Endothelial cell of umbilical vein (primary cell): ENCODE measurements around the gene TARBP1. TPM values are rescaled to one million over a fixed set of nuclear protein-coding genes. Genes with fewer than 3 reads are reported as not detected.
"Not testable (repeated sequence)": the region's sequence is repeated elsewhere in the genome, so short reads cannot be mapped to it uniquely, and the experiment has no call there.

Experiments used
- BruUV-seq: library from RNA; stranded (reverse); fragments of 400-500 nt; replicated peaks from 2 replicates; lab custom pipeline; 2021; lab: Mats Ljungman, UMichigan
- CTCF ChIA-PET: fragments of 300-600, 350-600 bp; sonication (Branson Sonifier 250); formaldehyde crosslinking; loops from one replicate; lab custom pipeline; 2021; ENCODE audit warnings: antibody characterized with exemption, inconsistent platforms; lab: Charles Lee
- POLR2A ChIA-PET: fragments of 300-600, 350-600 bp; sonication (Branson Sonifier 250); formaldehyde crosslinking; loops from one replicate; lab custom pipeline; 2021; ENCODE audit warnings: antibody characterized with exemption, inconsistent platforms; lab: Charles Lee
- DNase-seq: peaks from one replicate; pipeline ENCODE4 v3.0.0-alpha.2; 2011; ENCODE audit warnings: low read depth, low spot score
- FAIRE-seq: peaks from 2 replicates; lab custom pipeline; 2011; peaks lifted over from hg19 to GRCh38; lab: Jason Lieb, UNC
- H2AFZ ChIP-seq: 2 replicates; pipeline ENCODE4 v1.6.0; 2012; ENCODE audit warnings: low read depth, low read length, control low read depth, inconsistent platforms
- H3K27ac ChIP-seq: 2 replicates; pipeline ENCODE4 v1.5.1; 2011; ENCODE audit warnings: low read depth, mild to moderate bottlenecking, control low read depth, low read length, moderate library complexity; ENCODE audit not compliant: insufficient read depth
- H3K27me3 ChIP-seq, 2 experiments: 2 replicates each; pipeline versions ENCODE4 v1.6.0 to v1.6.1; 2011; ENCODE audit warnings: low read length in 2 of 2, mixed read lengths in 1 of 2; ENCODE audit not compliant: control insufficient read depth in 2 of 2, insufficient read depth in 2 of 2
- H3K36me3 ChIP-seq, 2 experiments: 2 replicates in 1 of 2; 3 replicates in 1 of 2; pipeline ENCODE4 v1.5.1; 2011; ENCODE audit warnings: low read length in 2 of 2, mild to moderate bottlenecking in 1 of 2, moderate library complexity in 1 of 2; ENCODE audit not compliant: control insufficient read depth in 2 of 2, insufficient read depth in 2 of 2; ENCODE audit errors: extremely low read depth in 1 of 2
- H3K4me1 ChIP-seq: 3 replicates; pipeline ENCODE4 v1.5.1; 2011; ENCODE audit warnings: mild to moderate bottlenecking, low read length; ENCODE audit not compliant: control insufficient read depth, insufficient read depth; ENCODE audit errors: extremely low read depth
- H3K4me2 ChIP-seq: 2 replicates; pipeline ENCODE4 v1.6.1; 2011; ENCODE audit warnings: low read length, control low read depth, mixed read lengths; ENCODE audit not compliant: insufficient read depth
- H3K4me3 ChIP-seq, 3 experiments: fragments of 200-600 bp in 1 of 3; sonication (generic), shearing (Covaris generic) in 1 of 3; replicated peaks in 1 of 3; 2 replicates each; pipeline ENCODE4 v1.5.1; 2011 to 2016; ENCODE audit warnings: control low read depth in 3 of 3, low read length in 3 of 3, mild to moderate bottlenecking in 2 of 3, inconsistent platforms in 1 of 3, low read depth in 1 of 3, moderate library complexity in 1 of 3; ENCODE audit not compliant: insufficient read depth in 1 of 3
- H3K79me2 ChIP-seq: 2 replicates; pipeline ENCODE4 v1.6.0; 2012; ENCODE audit warnings: low read length, inconsistent platforms; ENCODE audit not compliant: control insufficient read depth, insufficient read depth
- H3K9ac ChIP-seq: replicated peaks from 2 replicates; pipeline ENCODE3; 2011; ENCODE audit warnings: low read length, control low read depth; ENCODE audit not compliant: insufficient read depth; ENCODE audit errors: extremely low read depth
- H3K9me1 ChIP-seq: replicated peaks from 3 replicates; pipeline ENCODE4 v1.6.0; 2011; ENCODE audit warnings: mild to moderate bottlenecking, low read length; ENCODE audit not compliant: control insufficient read depth, insufficient read depth; ENCODE audit errors: extremely low read depth
- H3K9me3 ChIP-seq: replicated peaks from 2 replicates; pipeline ENCODE4 v1.5.1; 2012; ENCODE audit warnings: low read length, inconsistent platforms; ENCODE audit not compliant: control insufficient read depth, insufficient read depth
- H4K20me1 ChIP-seq: replicated peaks from 2 replicates; pipeline ENCODE3; 2011; ENCODE audit warnings: mild to moderate bottlenecking, low read length; ENCODE audit not compliant: control insufficient read depth, insufficient read depth; ENCODE audit errors: extremely low read depth
- CTCF ChIP-seq, 2 donors: IDR thresholded peaks; 1 replicate in 1 of 2; 2 replicates in 1 of 2; pipeline ENCODE4 v1.5.1; 2011; ENCODE audit warnings: low read length in 2 of 2, mild to moderate bottlenecking in 2 of 2, moderate library complexity in 2 of 2, control low read depth in 1 of 2, inconsistent platforms in 1 of 2, low read depth in 1 of 2; ENCODE audit not compliant: insufficient read depth in 1 of 2; ENCODE audit errors: extremely low read depth in 1 of 2
- JUN ChIP-seq: IDR thresholded peaks from 2 replicates; pipeline ENCODE4 v1.6.1; 2011; ENCODE audit warnings: borderline replicate concordance, low read depth; ENCODE audit not compliant: insufficient read length, insufficient read depth
- dilution Hi-C: fragments of 300-500 bp; cut with MboI; formaldehyde crosslinking; loops from one replicate; pipeline ENCODE4 v1.15.0; 2019; ENCODE audit warnings: low sequenced_read_pairs; ENCODE audit not compliant: extremely low pct_ligation_motif_present
- intact Hi-C: fragments of 100-400 bp; cut with micrococcal nuclease; formaldehyde crosslinking; loops from one replicate; pipeline ENCODE4 v1.10.0; 2022
- polyA plus RNA-seq, 4 experiments: library from polyadenylated mRNA; depleted of rRNA in 3 of 4; stranded (reverse) in 3 of 4; unstranded in 1 of 4; fragments of >200 nt; gene quantifications; 2 replicates each; pipeline versions ENCODE4 v1.2.1 to v1.2.3, GENCODE V29; 2011 to 2012; ENCODE audit warnings: missing spikeins in 1 of 4
- total RNA-seq: library from RNA; stranded (reverse); gene quantifications from 2 replicates; pipeline ENCODE4 v1.2.3, GENCODE V29; 2021

TARBP1 gene
- total and polyA plus RNA-seq, 2 donors (not counting 3 experiments of a cell fraction or from before 2014, with no cell fraction given), result 17.3 to 23.4 TPM

- CTCF ChIA-PET, H3K27ac ChIP-seq, H4K20me1 ChIP-seq, H3K9me3 ChIP-seq, H3K79me2 ChIP-seq, DNase-seq, H3K9me1 ChIP-seq, BruUV-seq, FAIRE-seq, H3K9ac ChIP-seq, POLR2A ChIA-PET, H3K36me3 ChIP-seq, H3K4me1 ChIP-seq, H3K4me3 ChIP-seq, H2AFZ ChIP-seq, dilution Hi-C loops, H3K4me2 ChIP-seq, intact Hi-C loops, H3K27me3 ChIP-seq: not testable (repeated sequence)
Observed at GRCh38 chr1:234399515-234399914, 79.5 kb downstream of the TARBP1 start.

DNA sequence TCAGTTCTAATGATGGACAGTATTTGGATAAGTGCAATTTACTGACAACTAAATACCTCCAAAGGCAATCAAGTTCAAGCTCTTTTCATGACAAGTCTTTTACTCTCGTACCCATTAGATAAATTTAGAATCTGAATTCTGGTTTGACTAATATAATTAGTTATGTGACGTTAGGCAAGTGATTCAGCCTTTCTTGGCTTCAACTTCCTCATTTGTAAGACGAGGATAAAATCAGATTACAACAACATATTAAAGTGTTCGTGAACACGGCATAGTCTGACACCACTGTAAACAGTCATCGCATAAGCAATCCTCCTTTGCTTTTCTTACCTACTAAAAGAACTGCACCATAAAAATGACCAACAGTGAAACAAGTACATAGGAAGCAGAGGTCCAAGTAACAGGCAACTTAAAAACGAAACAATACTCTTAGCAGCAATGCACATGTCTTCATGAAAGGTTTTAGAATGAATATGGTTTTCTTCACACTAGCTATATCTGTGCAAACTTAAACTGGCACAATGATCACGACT, 80.1 kb downstream of the TARBP1 start:
- TF ChIP-seq CTCF (IDR thresholded peaks at IDR 0.05; ENCODE audit: extremely low read depth in 1 of 2, insufficient read depth in 1 of 2, low read depth in 1 of 2, low read length in 2 of 2) (no peak), JUN (no peak)
- H3K9me1 ChIP-seq, result no peaks in the 10 kb centered on the region
- DNase-seq (no peak), FAIRE-seq (no peak)
- H3K4me2 ChIP-seq, result no peak overlapping the region
- H3K79me2 ChIP-seq, result no peaks in the 10 kb centered on the region
- no peaks in the 10 kb centered on the region for H3K27me3 ChIP-seq
- H3K4me1 ChIP-seq, result no peaks in the 10 kb centered on the region
- dilution Hi-C loops, result no loop called here
- CTCF ChIA-PET, result no interaction called here
- H3K9me3 ChIP-seq, result no peaks in the 10 kb centered on the region
- H2AFZ ChIP-seq, result no peak overlapping the region
- no peak overlapping the region for H3K4me3 ChIP-seq
- POLR2A ChIA-PET, result no interaction called here
- H3K9ac ChIP-seq, result no peak overlapping the region
- no peak overlapping the region for H3K27ac ChIP-seq
- H3K36me3 ChIP-seq, result no peaks in the 10 kb centered on the region
- intact Hi-C loops, result no loop called here
- BruUV-seq, result no TSS peak
- no peaks in the 10 kb centered on the region for H4K20me1 ChIP-seq
